ENCODE results near the gene ARHGAP23. TPM values are rescaled to one million over a fixed set of nuclear protein-coding genes. Genes with fewer than 3 reads are reported as not detected.

ARHGAP23 gene
- total RNA-seq, 1 experiment from 2014 or later, result 0.04 TPM

GRCh38 chr17:38550661-38551060, 122.4 kb downstream of the ARHGAP23 start:
- no peaks in the 10 kb centered on the region for H3K9me3 ChIP-seq (ENCODE audit: low read length)
- H3K27me3 ChIP-seq (ENCODE audit: low read length), result no peaks in the 10 kb centered on the region
- no peak overlapping the region for H3K27ac ChIP-seq (ENCODE audit: low read length)
- no peak for DNase-seq
- H3K4me2 ChIP-seq (ENCODE audit: low read depth, low read length, poor library complexity, severe bottlenecking), result no peak overlapping the region
- no peaks in the 10 kb centered on the region for H3K79me2 ChIP-seq (ENCODE audit: low read length)
- H3K9ac ChIP-seq (ENCODE audit: low read length), result no peak overlapping the region
- H3K4me1 ChIP-seq (ENCODE audit: low read length), result no peaks in the 10 kb centered on the region
- no peak overlapping the region for H2AFZ ChIP-seq (ENCODE audit: low read length)
- H3K4me3 ChIP-seq (ENCODE audit: low read length), result no peak overlapping the region
- H4K20me1 ChIP-seq (ENCODE audit: insufficient read depth, low read depth, low read length), result no peaks in the 10 kb centered on the region
- no peaks in the 10 kb centered on the region for H3K9me2 ChIP-seq (replicated peaks; ENCODE audit: insufficient read depth, low read length)
- H3K36me3 ChIP-seq (ENCODE audit: insufficient read depth, low read length), result no peaks in the 10 kb centered on the region

- H2AFZ ChIP-seq (ENCODE audit: low read length), result no peak overlapping the region
- H3K4me1 ChIP-seq (ENCODE audit: low read length), result no peaks in the 10 kb centered on the region
- H3K27me3 ChIP-seq (ENCODE audit: low read length), result no peaks in the 10 kb centered on the region
Observed at GRCh38 chr17:38551121-38551520, 122.9 kb downstream of the ARHGAP23 start.

GRCh38 chr17:38552343-38552742, 124.1 kb downstream of the ARHGAP23 start:
- Histone ChIP-seq H3K27me3 (ENCODE audit: low read length) (no peaks in the 10 kb centered on the region), H3K36me3 (ENCODE audit: insufficient read depth, low read length) (no peaks in the 10 kb centered on the region), H3K4me1 (ENCODE audit: low read length) (no peaks in the 10 kb centered on the region), H3K79me2 (ENCODE audit: low read length) (no peaks in the 10 kb centered on the region), H3K9me3 (ENCODE audit: low read length) (no peaks in the 10 kb centered on the region), H3K9me2 (replicated peaks; ENCODE audit: insufficient read depth, low read length) (no peaks in the 10 kb centered on the region), H4K20me1 (ENCODE audit: insufficient read depth, low read depth, low read length) (no peaks in the 10 kb centered on the region), H3K4me3 (ENCODE audit: low read length) (no peak overlapping the region), H3K27ac (ENCODE audit: low read length) (no peak overlapping the region), H3K4me2 (ENCODE audit: low read depth, low read length, poor library complexity, severe bottlenecking) (no peak overlapping the region), H2AFZ (ENCODE audit: low read length) (no peak overlapping the region), H3K9ac (ENCODE audit: low read length) (no peak overlapping the region)
- DNase-seq, result no peak

More at GRCh38 chr17:38551121-38551520, 122.9 kb downstream of the ARHGAP23 start:
- H3K79me2 ChIP-seq (ENCODE audit: low read length), result no peaks in the 10 kb centered on the region
- no peaks in the 10 kb centered on the region for H4K20me1 ChIP-seq (ENCODE audit: insufficient read depth, low read depth, low read length)
- H3K4me3 ChIP-seq (ENCODE audit: low read length), result no peak overlapping the region
- no peaks in the 10 kb centered on the region for H3K9me2 ChIP-seq (replicated peaks; ENCODE audit: insufficient read depth, low read length)
- H3K9me3 ChIP-seq (ENCODE audit: low read length), result no peaks in the 10 kb centered on the region
- H3K9ac ChIP-seq (ENCODE audit: low read length), result no peak overlapping the region
- no peaks in the 10 kb centered on the region for H3K36me3 ChIP-seq (ENCODE audit: insufficient read depth, low read length)
- no peak overlapping the region for H3K27ac ChIP-seq (ENCODE audit: low read length)
- no peak for DNase-seq
- no peak overlapping the region for H3K4me2 ChIP-seq (ENCODE audit: low read depth, low read length, poor library complexity, severe bottlenecking)

- no peak for DNase-seq
- no peaks in the 10 kb centered on the region for H3K9me2 ChIP-seq (replicated peaks; ENCODE audit: insufficient read depth, low read length)
- no peak overlapping the region for H2AFZ ChIP-seq (ENCODE audit: low read length)
- H3K27ac ChIP-seq (ENCODE audit: low read length), result no peak overlapping the region
- H3K27me3 ChIP-seq (ENCODE audit: low read length), result no peaks in the 10 kb centered on the region
- H3K4me3 ChIP-seq (ENCODE audit: low read length), result no peak overlapping the region
- no peaks in the 10 kb centered on the region for H3K9me3 ChIP-seq (ENCODE audit: low read length)
- H3K36me3 ChIP-seq (ENCODE audit: insufficient read depth, low read length), result no peaks in the 10 kb centered on the region
- peaks cover 20% of the 10 kb centered on the region for H3K4me1 ChIP-seq (ENCODE audit: low read length)
- no peaks in the 10 kb centered on the region for H3K79me2 ChIP-seq (ENCODE audit: low read length)
- H4K20me1 ChIP-seq (ENCODE audit: insufficient read depth, low read depth, low read length), result no peaks in the 10 kb centered on the region
- no peak overlapping the region for H3K9ac ChIP-seq (ENCODE audit: low read length)
- no peak overlapping the region for H3K4me2 ChIP-seq (ENCODE audit: low read depth, low read length, poor library complexity, severe bottlenecking)
Observed at GRCh38 chr17:38554430-38555350, 126.4 kb downstream of the ARHGAP23 start.

GRCh38 chr17:38556239-38556638, 128.0 kb downstream of the ARHGAP23 start:
- Histone ChIP-seq H3K27me3 (ENCODE audit: low read length) (no peaks in the 10 kb centered on the region), H3K9ac (ENCODE audit: low read length) (no peak overlapping the region), H4K20me1 (ENCODE audit: insufficient read depth, low read depth, low read length) (peaks cover 7% of the 10 kb centered on the region; the same call in 1 of the 2 replicates), H3K4me1 (ENCODE audit: low read length) (peaks cover 29% of the 10 kb centered on the region), H3K9me2 (replicated peaks; ENCODE audit: insufficient read depth, low read length) (no peaks in the 10 kb centered on the region), H3K79me2 (ENCODE audit: low read length) (no peaks in the 10 kb centered on the region), H3K27ac (ENCODE audit: low read length) (no peak overlapping the region), H2AFZ (ENCODE audit: low read length) (no peak overlapping the region), H3K36me3 (ENCODE audit: insufficient read depth, low read length) (no peaks in the 10 kb centered on the region), H3K4me3 (ENCODE audit: low read length) (no peak overlapping the region), H3K9me3 (ENCODE audit: low read length) (no peaks in the 10 kb centered on the region), H3K4me2 (ENCODE audit: low read depth, low read length, poor library complexity, severe bottlenecking) (no peak overlapping the region)
- DNase-seq, result no peak

GRCh38 chr17:38557396-38557795, 129.1 kb downstream of the ARHGAP23 start:
- Histone ChIP-seq H3K9me2 (replicated peaks; ENCODE audit: insufficient read depth, low read length) (no peaks in the 10 kb centered on the region), H3K4me1 (ENCODE audit: low read length) (peaks cover 29% of the 10 kb centered on the region), H2AFZ (ENCODE audit: low read length) (no peak overlapping the region), H3K27ac (ENCODE audit: low read length) (no peak overlapping the region), H3K4me3 (ENCODE audit: low read length) (no peak overlapping the region), H3K36me3 (ENCODE audit: insufficient read depth, low read length) (no peaks in the 10 kb centered on the region), H3K27me3 (ENCODE audit: low read length) (no peaks in the 10 kb centered on the region), H3K4me2 (ENCODE audit: low read depth, low read length, poor library complexity, severe bottlenecking) (peak overlapping the region; percentile 83), H3K9ac (ENCODE audit: low read length) (no peak overlapping the region; the same call in 1 of the 2 replicates), H4K20me1 (ENCODE audit: insufficient read depth, low read depth, low read length) (peaks cover 7% of the 10 kb centered on the region; the same call in 1 of the 2 replicates), H3K79me2 (ENCODE audit: low read length) (no peaks in the 10 kb centered on the region), H3K9me3 (ENCODE audit: low read length) (no peaks in the 10 kb centered on the region)
- DNase-seq, result no peak

- H3K79me2 ChIP-seq (ENCODE audit: low read length), result no peaks in the 10 kb centered on the region
- H3K9me2 ChIP-seq (replicated peaks; ENCODE audit: insufficient read depth, low read length), result no peaks in the 10 kb centered on the region
- no peaks in the 10 kb centered on the region for H3K9me3 ChIP-seq (ENCODE audit: low read length)
- peak overlapping the region; percentile 62 for H3K9ac ChIP-seq (ENCODE audit: low read length)
- peak overlapping the region; percentile 80; the same call in 1 of the 2 replicates for H2AFZ ChIP-seq (ENCODE audit: low read length)
- peak; percentile 97 for DNase-seq
- H3K4me2 ChIP-seq (ENCODE audit: low read depth, low read length, poor library complexity, severe bottlenecking), result peak overlapping the region; percentile 83
- H3K36me3 ChIP-seq (ENCODE audit: insufficient read depth, low read length), result no peaks in the 10 kb centered on the region
- H4K20me1 ChIP-seq (ENCODE audit: insufficient read depth, low read depth, low read length), result peaks cover 7% of the 10 kb centered on the region; the same call in 1 of the 2 replicates
- H3K27me3 ChIP-seq (ENCODE audit: low read length), result no peaks in the 10 kb centered on the region
- no peak overlapping the region for H3K27ac ChIP-seq (ENCODE audit: low read length)
- H3K4me3 ChIP-seq (ENCODE audit: low read length), result peak overlapping the region; percentile 70
- H3K4me1 ChIP-seq (ENCODE audit: low read length), result peaks cover 29% of the 10 kb centered on the region
Observed at GRCh38 chr17:38557836-38558727, 129.8 kb downstream of the ARHGAP23 start.

GRCh38 chr17:38558728-38559050, 130.4 kb downstream of the ARHGAP23 start:
- no peaks in the 10 kb centered on the region for H3K79me2 ChIP-seq (ENCODE audit: low read length)
- H3K27me3 ChIP-seq (ENCODE audit: low read length), result no peaks in the 10 kb centered on the region
- H3K9ac ChIP-seq (ENCODE audit: low read length), result peak overlapping the region; percentile 62
- H3K9me3 ChIP-seq (ENCODE audit: low read length), result no peaks in the 10 kb centered on the region
- no peak overlapping the region for H3K27ac ChIP-seq (ENCODE audit: low read length)
- no peaks in the 10 kb centered on the region for H3K9me2 ChIP-seq (replicated peaks; ENCODE audit: insufficient read depth, low read length)
- H3K4me2 ChIP-seq (ENCODE audit: low read depth, low read length, poor library complexity, severe bottlenecking), result peak overlapping the region; percentile 83
- H3K4me3 ChIP-seq (ENCODE audit: low read length), result peak overlapping the region; percentile 70
- no peaks in the 10 kb centered on the region for H3K36me3 ChIP-seq (ENCODE audit: insufficient read depth, low read length)
- peaks cover 7% of the 10 kb centered on the region; the same call in 1 of the 2 replicates for H4K20me1 ChIP-seq (ENCODE audit: insufficient read depth, low read depth, low read length)
- no peak for DNase-seq
- H2AFZ ChIP-seq (ENCODE audit: low read length), result peak overlapping the region; percentile 80
- H3K4me1 ChIP-seq (ENCODE audit: low read length), result peaks cover 29% of the 10 kb centered on the region
